Hematopoietic multipotent progenitor cell (in vitro differentiated cells): ENCODE data around the gene CCDC170. TPM values are rescaled to one million over a fixed set of nuclear protein-coding genes. Genes with fewer than 3 reads are reported as not detected.
"Not testable (repeated sequence)": the region's sequence is repeated elsewhere in the genome, so short reads cannot be mapped to it uniquely, and the experiment has no call there.

Experiments used
- DNase-seq, 3 donors: peaks; one replicate each; pipeline ENCODE4 v3.0.0-alpha.2; 2011 to 2015; ENCODE audit warnings: low read depth in 2 of 3, low spot score in 2 of 3
- total RNA-seq: library from RNA; depleted of rRNA; stranded (reverse); fragments of >200 nt; gene quantifications from one replicate; pipeline ENCODE4 v1.2.3, GENCODE V29; 2012

The CCDC170 gene
- total RNA-seq, 1 donor, result not detected

GRCh38 chr6:151493161-151493803 lies 535 bp upstream of the CCDC170 start:
- DNase-seq, result no peak

GRCh38 chr6:151494235-151494935 lies 568 bp downstream of the CCDC170 start:
- peak in 2 of 3 donors; percentile 26 to 62 for DNase-seq

- DNase-seq, result no peak
Observed at GRCh38 chr6:151494936-151495320, 1.1 kb downstream of the CCDC170 start.

- DNase-seq, result no peak
Observed at GRCh38 chr6:151495380-151495779, 1.6 kb downstream of the CCDC170 start.

- no peak for DNase-seq
Observed at GRCh38 chr6:151497905-151498304, 4.1 kb downstream of the CCDC170 start.

GRCh38 chr6:151498327-151498726 lies 4.5 kb downstream of the CCDC170 start:
- DNase-seq, result peak in 1 of 3 donors; percentile 28

- no peak for DNase-seq
Observed at GRCh38 chr6:151499551-151499950, 5.7 kb downstream of the CCDC170 start.

GRCh38 chr6:151501511-151502136 lies 7.8 kb downstream of the CCDC170 start:
- DNase-seq, result no peak

- no peak for DNase-seq
Observed at GRCh38 chr6:151502499-151502898, 8.7 kb downstream of the CCDC170 start.

GRCh38 chr6:151506761-151507160 lies 12.9 kb downstream of the CCDC170 start:
- DNase-seq, result no peak

- no peak for DNase-seq
Observed at GRCh38 chr6:151509048-151509447, 15.2 kb downstream of the CCDC170 start.

- no peak for DNase-seq
Observed at GRCh38 chr6:151512481-151512880, 18.7 kb downstream of the CCDC170 start.

GRCh38 chr6:151514000-151514730 lies 20.3 kb downstream of the CCDC170 start:
- DNase-seq, result no peak

GRCh38 chr6:151518992-151519391 lies 25.2 kb downstream of the CCDC170 start:
- not testable (repeated sequence) for DNase-seq

- no peak for DNase-seq
Observed at GRCh38 chr6:151523034-151523433, 29.2 kb downstream of the CCDC170 start.

GRCh38 chr6:151524059-151524458 lies 30.2 kb downstream of the CCDC170 start:
- no peak for DNase-seq

- DNase-seq, result no peak
Observed at GRCh38 chr6:151534576-151534975, 40.8 kb downstream of the CCDC170 start.

GRCh38 chr6:151535476-151536187 lies 41.8 kb downstream of the CCDC170 start:
- no peak for DNase-seq

GRCh38 chr6:151536188-151536479 lies 42.3 kb downstream of the CCDC170 start:
- DNase-seq, result no peak

- DNase-seq, result no peak
Observed at GRCh38 chr6:151537556-151537955, 43.7 kb downstream of the CCDC170 start.
